ENCODE results near the gene NR3C2. TPM values are rescaled to one million over a fixed set of nuclear protein-coding genes. Genes with fewer than 3 reads are reported as not detected.

The NR3C2 gene
- total and polyA plus RNA-seq, 10 of the 15 experiments (the other 5 are each of a cell fraction or from before 2014, with no cell fraction given), result 0.05 to 0.11 (median 0.08) TPM; not detected in 4

DNA sequence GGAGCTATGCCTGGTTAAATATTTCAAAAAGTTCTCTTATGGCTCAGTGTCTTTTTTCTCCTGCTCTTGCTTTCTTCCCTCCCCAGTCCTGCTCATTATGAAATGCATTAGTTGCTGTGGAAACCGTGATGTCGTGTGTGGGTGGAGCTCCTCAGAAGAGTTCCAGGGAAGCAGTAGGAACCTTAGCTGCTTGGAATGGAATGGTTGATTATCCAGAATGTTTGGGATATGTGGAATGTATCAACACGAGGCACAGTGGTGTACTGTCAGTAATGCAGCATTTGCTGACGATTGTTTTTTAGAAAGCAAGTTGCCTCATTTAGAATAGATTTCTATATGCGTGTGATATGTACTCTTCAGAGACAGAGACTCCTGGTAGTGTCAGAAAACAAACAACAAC lies 377.1 kb downstream of the NR3C2 start:
- H3K4me2 ChIP-seq (ENCODE audit: control insufficient read depth, insufficient read depth), result no peak overlapping the region
- no peak overlapping the region for H3K27ac ChIP-seq (ENCODE audit: control insufficient read depth, insufficient read depth)
- H3K9ac ChIP-seq (ENCODE audit: control insufficient read depth, insufficient read depth, low read length), result no peak overlapping the region
- no peak overlapping the region for H3K4me3 ChIP-seq
- peaks cover 6% of the 10 kb centered on the region; the same call in 1 of the 2 replicates for H3K4me1 ChIP-seq (ENCODE audit: control insufficient read depth, insufficient read depth, low read length)
- no peak for ATAC-seq
- no peak for FAIRE-seq
- ChIA-PET SMC1A (ENCODE audit: uncharacterized antibody, unreplicated experiment) (no interaction called here), CTCF (interaction anchor here (0.8 kb wide), 1 partner anchor 9 kb away, joined by 3 read pairs; no protein-coding TSS in a partner anchor), RAD21 (ENCODE audit: unreplicated experiment) (no interaction called here), POLR2A (no interaction called here)
- peaks cover 6 to 21% of the 10 kb centered on the region in 2 experiments; a peak in 3 of 4 replicates for H3K36me3 ChIP-seq (ENCODE audit: control insufficient read depth in 2 of 2, insufficient read depth in 2 of 2, low read length in 1 of 2)
- in situ Hi-C loops (cut with MboI) (no loop called here), intact Hi-C loops (cut with micrococcal nuclease; ENCODE audit: unreplicated experiment) (no loop called here)
- no peaks in the 10 kb centered on the region for H3K9me3 ChIP-seq (replicated peaks; ENCODE audit: control insufficient read depth, insufficient read depth, low read length)
- no peak overlapping the region for H2AFZ ChIP-seq (ENCODE audit: control insufficient read depth, low read depth, low read length)
- DNase-seq (ENCODE audit: low read depth, low spot score), result no peak
- no peaks in the 10 kb centered on the region for H3K79me2 ChIP-seq (ENCODE audit: control insufficient read depth, insufficient read depth, low read length)
- 75% methylated on average over 5 of the region's 5 CpGs for WGBS (ENCODE audit: insufficient coverage, insufficient replicate concordance, low lambda C conversion rate, missing lambda C conversion rate)
- H4K20me1 ChIP-seq (ENCODE audit: control insufficient read depth, insufficient read depth), result no peaks in the 10 kb centered on the region; the same call in 1 of the 2 replicates
- no peaks in the 10 kb centered on the region for H3K27me3 ChIP-seq (replicated peaks in 1 of 2; ENCODE audit: control insufficient read depth in 2 of 2, insufficient read depth in 2 of 2, low read length in 1 of 2)
- TF ChIP-seq IKZF1 (conservative IDR thresholded peaks at IDR 0.05), result no peak
- no peak for TF ChIP-seq IRF4 (IDR thresholded peaks at IDR 0.05; ENCODE audit: low read depth, low read length)
- TF ChIP-seq RBBP5 (conservative IDR thresholded peaks at IDR 0.05), result no peak
- no TSS peak for BruUV-seq (replicated peaks)

DNA sequence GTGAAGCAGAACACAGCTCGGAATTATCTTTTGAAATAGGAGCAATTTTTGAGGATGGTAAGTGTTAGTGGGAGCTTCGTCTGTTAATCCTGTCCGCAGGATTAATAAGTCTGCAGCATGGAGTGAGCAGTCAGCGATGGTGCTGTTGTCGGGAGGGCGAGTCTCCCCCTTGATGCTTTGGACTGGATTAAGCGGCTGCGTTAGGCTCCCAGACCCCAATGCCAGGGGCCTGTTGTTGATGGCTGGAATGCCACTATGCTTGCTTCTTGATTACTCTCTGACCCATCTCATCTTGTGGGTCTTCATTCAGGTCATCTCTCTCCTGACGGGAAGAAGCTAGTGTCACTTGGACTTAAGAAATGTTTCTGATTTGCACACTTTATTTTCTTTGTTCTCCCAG lies 377.8 kb downstream of the NR3C2 start:
- no TSS peak for BruUV-seq (replicated peaks)
- TF ChIP-seq MTA2 (IDR thresholded peaks at IDR 0.05; ENCODE audit: low read depth), result no peak
- TF ChIP-seq, protein P1, sequence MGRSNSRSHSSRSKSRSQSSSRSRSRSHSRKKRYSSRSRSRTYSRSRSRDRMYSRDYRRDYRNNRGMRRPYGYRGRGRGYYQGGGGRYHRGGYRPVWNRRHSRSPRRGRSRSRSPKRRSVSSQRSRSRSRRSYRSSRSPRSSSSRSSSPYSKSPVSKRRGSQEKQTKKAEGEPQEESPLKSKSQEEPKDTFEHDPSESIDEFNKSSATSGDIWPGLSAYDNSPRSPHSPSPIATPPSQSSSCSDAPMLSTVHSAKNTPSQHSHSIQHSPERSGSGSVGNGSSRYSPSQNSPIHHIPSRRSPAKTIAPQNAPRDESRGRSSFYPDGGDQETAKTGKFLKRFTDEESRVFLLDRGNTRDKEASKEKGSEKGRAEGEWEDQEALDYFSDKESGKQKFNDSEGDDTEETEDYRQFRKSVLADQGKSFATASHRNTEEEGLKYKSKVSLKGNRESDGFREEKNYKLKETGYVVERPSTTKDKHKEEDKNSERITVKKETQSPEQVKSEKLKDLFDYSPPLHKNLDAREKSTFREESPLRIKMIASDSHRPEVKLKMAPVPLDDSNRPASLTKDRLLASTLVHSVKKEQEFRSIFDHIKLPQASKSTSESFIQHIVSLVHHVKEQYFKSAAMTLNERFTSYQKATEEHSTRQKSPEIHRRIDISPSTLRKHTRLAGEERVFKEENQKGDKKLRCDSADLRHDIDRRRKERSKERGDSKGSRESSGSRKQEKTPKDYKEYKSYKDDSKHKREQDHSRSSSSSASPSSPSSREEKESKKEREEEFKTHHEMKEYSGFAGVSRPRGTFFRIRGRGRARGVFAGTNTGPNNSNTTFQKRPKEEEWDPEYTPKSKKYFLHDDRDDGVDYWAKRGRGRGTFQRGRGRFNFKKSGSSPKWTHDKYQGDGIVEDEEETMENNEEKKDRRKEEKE (IDR thresholded peaks at IDR 0.05), result no peak
- TF ChIP-seq BACH1 (IDR thresholded peaks at IDR 0.05; ENCODE audit: borderline replicate concordance), result no peak
- TF ChIP-seq, protein P2, sequence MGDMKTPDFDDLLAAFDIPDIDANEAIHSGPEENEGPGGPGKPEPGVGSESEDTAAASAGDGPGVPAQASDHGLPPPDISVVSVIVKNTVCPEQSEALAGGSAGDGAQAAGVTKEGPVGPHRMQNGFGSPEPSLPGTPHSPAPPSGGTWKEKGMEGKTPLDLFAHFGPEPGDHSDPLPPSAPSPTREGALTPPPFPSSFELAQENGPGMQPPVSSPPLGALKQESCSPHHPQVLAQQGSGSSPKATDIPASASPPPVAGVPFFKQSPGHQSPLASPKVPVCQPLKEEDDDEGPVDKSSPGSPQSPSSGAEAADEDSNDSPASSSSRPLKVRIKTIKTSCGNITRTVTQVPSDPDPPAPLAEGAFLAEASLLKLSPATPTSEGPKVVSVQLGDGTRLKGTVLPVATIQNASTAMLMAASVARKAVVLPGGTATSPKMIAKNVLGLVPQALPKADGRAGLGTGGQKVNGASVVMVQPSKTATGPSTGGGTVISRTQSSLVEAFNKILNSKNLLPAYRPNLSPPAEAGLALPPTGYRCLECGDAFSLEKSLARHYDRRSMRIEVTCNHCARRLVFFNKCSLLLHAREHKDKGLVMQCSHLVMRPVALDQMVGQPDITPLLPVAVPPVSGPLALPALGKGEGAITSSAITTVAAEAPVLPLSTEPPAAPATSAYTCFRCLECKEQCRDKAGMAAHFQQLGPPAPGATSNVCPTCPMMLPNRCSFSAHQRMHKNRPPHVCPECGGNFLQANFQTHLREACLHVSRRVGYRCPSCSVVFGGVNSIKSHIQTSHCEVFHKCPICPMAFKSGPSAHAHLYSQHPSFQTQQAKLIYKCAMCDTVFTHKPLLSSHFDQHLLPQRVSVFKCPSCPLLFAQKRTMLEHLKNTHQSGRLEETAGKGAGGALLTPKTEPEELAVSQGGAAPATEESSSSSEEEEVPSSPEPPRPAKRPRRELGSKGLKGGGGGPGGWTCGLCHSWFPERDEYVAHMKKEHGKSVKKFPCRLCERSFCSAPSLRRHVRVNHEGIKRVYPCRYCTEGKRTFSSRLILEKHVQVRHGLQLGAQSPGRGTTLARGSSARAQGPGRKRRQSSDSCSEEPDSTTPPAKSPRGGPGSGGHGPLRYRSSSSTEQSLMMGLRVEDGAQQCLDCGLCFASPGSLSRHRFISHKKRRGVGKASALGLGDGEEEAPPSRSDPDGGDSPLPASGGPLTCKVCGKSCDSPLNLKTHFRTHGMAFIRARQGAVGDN (IDR thresholded peaks at IDR 0.05), result no peak

More for the DNA sequence above, 377.8 kb downstream of the NR3C2 start:
- no peaks in the 10 kb centered on the region for H3K27me3 ChIP-seq (replicated peaks in 1 of 2; ENCODE audit: control insufficient read depth in 2 of 2, insufficient read depth in 2 of 2, low read length in 1 of 2)
- H3K79me2 ChIP-seq (ENCODE audit: control insufficient read depth, insufficient read depth, low read length), result no peaks in the 10 kb centered on the region
- DNase-seq (ENCODE audit: low read depth, low spot score), result no peak
- WGBS (ENCODE audit: insufficient coverage, insufficient replicate concordance, low lambda C conversion rate, missing lambda C conversion rate), result 93% methylated on average over 9 of the region's 9 CpGs
- peaks cover 6% of the 10 kb centered on the region; the same call in 1 of the 2 replicates for H3K4me1 ChIP-seq (ENCODE audit: control insufficient read depth, insufficient read depth, low read length)
- in situ Hi-C loops (cut with MboI), result no loop called here
- ChIA-PET POLR2A (no interaction called here), RAD21 (ENCODE audit: unreplicated experiment) (no interaction called here), SMC1A (ENCODE audit: uncharacterized antibody, unreplicated experiment) (no interaction called here), CTCF (interaction anchor here (0.8 kb wide), 1 partner anchor 8 kb away, joined by 3 read pairs; no protein-coding TSS in a partner anchor)
- H3K27ac ChIP-seq (ENCODE audit: control insufficient read depth, insufficient read depth), result no peak overlapping the region
- H4K20me1 ChIP-seq (ENCODE audit: control insufficient read depth, insufficient read depth), result no peaks in the 10 kb centered on the region; the same call in 1 of the 2 replicates
- H3K9me3 ChIP-seq (replicated peaks; ENCODE audit: control insufficient read depth, insufficient read depth, low read length), result no peaks in the 10 kb centered on the region
- no peak overlapping the region for H3K4me3 ChIP-seq
- FAIRE-seq, result no peak
- intact Hi-C loops (cut with micrococcal nuclease; ENCODE audit: unreplicated experiment), result no loop called here
- peaks cover 6 to 21% of the 10 kb centered on the region in 2 experiments; a peak in 3 of 4 replicates for H3K36me3 ChIP-seq (ENCODE audit: control insufficient read depth in 2 of 2, insufficient read depth in 2 of 2, low read length in 1 of 2)
- H3K9ac ChIP-seq (ENCODE audit: control insufficient read depth, insufficient read depth, low read length), result no peak overlapping the region
- no peak overlapping the region for H3K4me2 ChIP-seq (ENCODE audit: control insufficient read depth, insufficient read depth)
- H2AFZ ChIP-seq (ENCODE audit: control insufficient read depth, low read depth, low read length), result no peak overlapping the region
- no peak for ATAC-seq
